Measurements from ENCODE around the gene RNF166.

The RNF166 gene

GRCh38 chr16:88701581-88702370, 4.4 kb downstream of the RNF166 start:
- no peak for ATAC-seq (ENCODE audit: insufficient read depth, low read depth)
- TF ChIP-seq CTCF (IDR thresholded peaks at IDR 0.05; ENCODE audit: borderline replicate concordance, extremely low read depth, low read length, poor library complexity, severe bottlenecking) (no peak), EZH2 (IDR thresholded peaks at IDR 0.05; ENCODE audit: borderline replicate concordance, low read depth, low read length, severe bottlenecking) (no peak)
- Histone ChIP-seq H3K36me3 (ENCODE audit: insufficient read depth, low read length) (peaks cover 50% of the 10 kb centered on the region), H3K27me3 (ENCODE audit: insufficient read depth, low read length, poor library complexity) (no peaks in the 10 kb centered on the region), H4K20me1 (ENCODE audit: insufficient read depth, low read length) (peaks cover 33% of the 10 kb centered on the region), H3K9ac (ENCODE audit: low read depth, low read length) (peak overlapping the region; percentile 78), H3K4me2 (ENCODE audit: insufficient read depth, low read length) (peak overlapping the region; percentile 100), H3K79me2 (ENCODE audit: insufficient read depth, low read length) (peaks cover 66% of the 10 kb centered on the region), H3K4me3 (ENCODE audit: low read depth in 1 of 2, low read length in 2 of 2) (peak overlapping the region in 1 of 2 experiments; percentile 60; a peak in 2 of 4 replicates), H2AFZ (ENCODE audit: low read depth, low read length) (no peak overlapping the region), H3K27ac (ENCODE audit: low read length) (peak overlapping the region; percentile 98), H3K4me1 (ENCODE audit: insufficient read depth, low read length) (peaks cover 61% of the 10 kb centered on the region), H3K9me3 (ENCODE audit: insufficient read depth, low read length, severe bottlenecking) (no peaks in the 10 kb centered on the region)
- DNase-seq, result no peak

GRCh38 chr16:88700636-88701482, 5.3 kb downstream of the RNF166 start:
- H3K27me3 ChIP-seq (ENCODE audit: insufficient read depth, low read length, poor library complexity), result no peaks in the 10 kb centered on the region
- H3K27ac ChIP-seq (ENCODE audit: low read length), result peak overlapping the region; percentile 98
- peak overlapping the region; percentile 78 for H3K9ac ChIP-seq (ENCODE audit: low read depth, low read length)
- peak overlapping the region; percentile 75 for H2AFZ ChIP-seq (ENCODE audit: low read depth, low read length)
- peaks cover 36% of the 10 kb centered on the region for H4K20me1 ChIP-seq (ENCODE audit: insufficient read depth, low read length)
- H3K9me3 ChIP-seq (ENCODE audit: insufficient read depth, low read length, severe bottlenecking), result no peaks in the 10 kb centered on the region
- DNase-seq (peak; percentile 96), ATAC-seq (ENCODE audit: insufficient read depth, low read depth) (peak; percentile 84)
- H3K4me1 ChIP-seq (ENCODE audit: insufficient read depth, low read length), result peaks cover 58% of the 10 kb centered on the region
- peaks cover 57% of the 10 kb centered on the region for H3K36me3 ChIP-seq (ENCODE audit: insufficient read depth, low read length)
- H3K79me2 ChIP-seq (ENCODE audit: insufficient read depth, low read length), result peaks cover 59% of the 10 kb centered on the region
- TF ChIP-seq CTCF (IDR thresholded peaks at IDR 0.05; ENCODE audit: borderline replicate concordance, extremely low read depth, low read length, poor library complexity, severe bottlenecking), result no peak
- peak overlapping the region; percentile 16 to 60; a peak in 3 of 4 replicates for H3K4me3 ChIP-seq (ENCODE audit: low read depth in 1 of 2, low read length in 2 of 2)
- peak overlapping the region; percentile 100 for H3K4me2 ChIP-seq (ENCODE audit: insufficient read depth, low read length)

- H2AFZ ChIP-seq (ENCODE audit: low read depth, low read length), result no peak overlapping the region
- TF ChIP-seq CTCF (IDR thresholded peaks at IDR 0.05; ENCODE audit: borderline replicate concordance, extremely low read depth, low read length, poor library complexity, severe bottlenecking), result no peak
- TF ChIP-seq EZH2 (IDR thresholded peaks at IDR 0.05; ENCODE audit: borderline replicate concordance, low read depth, low read length, severe bottlenecking), result no peak
- H3K4me3 ChIP-seq (ENCODE audit: low read depth in 1 of 2, low read length in 2 of 2), result 0 out of 4 replicates have a peak overlapping the region, but pooled peaks of 1 of the 2 experiments have one; percentile 60
- H3K27me3 ChIP-seq (ENCODE audit: insufficient read depth, low read length, poor library complexity), result no peaks in the 10 kb centered on the region
- peak overlapping the region; percentile 71 for H3K27ac ChIP-seq (ENCODE audit: low read length)
- no peak for ATAC-seq (ENCODE audit: insufficient read depth, low read depth)
- no peak for DNase-seq
- no peaks in the 10 kb centered on the region for H3K9me3 ChIP-seq (ENCODE audit: insufficient read depth, low read length, severe bottlenecking)
- peak overlapping the region; percentile 78 for H3K9ac ChIP-seq (ENCODE audit: low read depth, low read length)
- peaks cover 53% of the 10 kb centered on the region for H3K79me2 ChIP-seq (ENCODE audit: insufficient read depth, low read length)
- H3K4me2 ChIP-seq (ENCODE audit: insufficient read depth, low read length), result peak overlapping the region; percentile 100
- peaks cover 58% of the 10 kb centered on the region for H3K36me3 ChIP-seq (ENCODE audit: insufficient read depth, low read length)
- peaks cover 34% of the 10 kb centered on the region for H4K20me1 ChIP-seq (ENCODE audit: insufficient read depth, low read length)
- peaks cover 54% of the 10 kb centered on the region for H3K4me1 ChIP-seq (ENCODE audit: insufficient read depth, low read length)
These were observed 5.9 kb downstream of the RNF166 start for GRCh38 chr16:88700322-88700635.

Data from DND-41 (cell line).